ENCODE data around the gene PKHD1. TPM values are rescaled to one million over a fixed set of nuclear protein-coding genes. Genes with fewer than 3 reads are reported as not detected.
"Not testable (repeated sequence)": the region's sequence is repeated elsewhere in the genome, so short reads cannot be mapped to it uniquely, and the experiment has no call there.

Gene PKHD1
- total RNA-seq, 2 donors from 2014 or later, result 0.20 TPM

- DNase-seq, result no peak
- no peaks in the 10 kb centered on the region for H3K9me3 Mint-ChIP-seq
- Histone ChIP-seq H3K36me3 (ENCODE audit: control insufficient read depth, insufficient read depth, low read length) (no peaks in the 10 kb centered on the region), H3K27me3 (ENCODE audit: control insufficient read depth, insufficient read depth, low read length, poor library complexity, severe bottlenecking) (no peaks in the 10 kb centered on the region), H3K9me3 (ENCODE audit: control insufficient read depth, low read length) (no peaks in the 10 kb centered on the region), H3K27ac (ENCODE audit: low read depth, low read length) (no peak overlapping the region), H3K4me1 (ENCODE audit: control insufficient read depth, insufficient read depth, low read length) (peaks cover 4% of the 10 kb centered on the region), H3K4me3 (ENCODE audit: low read length) (no peak overlapping the region), H3K9ac (ENCODE audit: extremely low read depth, low read length, poor library complexity, severe bottlenecking) (no peak overlapping the region)
- peaks cover 11% of the 10 kb centered on the region for H3K4me1 Mint-ChIP-seq
- H3K27ac Mint-ChIP-seq, result no peak overlapping the region
- no peak overlapping the region for H3K4me3 Mint-ChIP-seq
- TF ChIP-seq CTCF (conservative IDR thresholded peaks at IDR 0.05), result no peak
- H3K36me3 Mint-ChIP-seq (ENCODE audit: low read depth), result no peaks in the 10 kb centered on the region
- H3K27me3 Mint-ChIP-seq (ENCODE audit: insufficient read depth), result no peaks in the 10 kb centered on the region
These were observed 135.5 kb downstream of the PKHD1 start for GRCh38 chr6:51951924-51952323.

- no peak for DNase-seq
- TF ChIP-seq CTCF (conservative IDR thresholded peaks at IDR 0.05), result no peak
- Histone ChIP-seq H3K9me3 (ENCODE audit: control insufficient read depth, low read length) (peaks cover 3% of the 10 kb centered on the region), H3K4me1 (ENCODE audit: control insufficient read depth, insufficient read depth, low read length) (peaks cover 4% of the 10 kb centered on the region), H3K9ac (ENCODE audit: extremely low read depth, low read length, poor library complexity, severe bottlenecking) (no peak overlapping the region), H3K27me3 (ENCODE audit: control insufficient read depth, insufficient read depth, low read length, poor library complexity, severe bottlenecking) (no peaks in the 10 kb centered on the region), H3K36me3 (ENCODE audit: control insufficient read depth, insufficient read depth, low read length) (no peaks in the 10 kb centered on the region), H3K27ac (ENCODE audit: low read depth, low read length) (no peak overlapping the region), H3K4me3 (ENCODE audit: low read length) (no peak overlapping the region)
- WGBS, 2 experiments (ENCODE audit: insufficient coverage in 1 of 2, insufficient read length in 1 of 2), result 89 to 90% methylated on average over 3 to 5 of the region's 5 CpGs
- no peak overlapping the region for H3K4me3 Mint-ChIP-seq
- H3K27ac Mint-ChIP-seq, result no peak overlapping the region
- H3K36me3 Mint-ChIP-seq (ENCODE audit: low read depth), result no peaks in the 10 kb centered on the region
- peaks cover 9% of the 10 kb centered on the region for H3K4me1 Mint-ChIP-seq
- H3K27me3 Mint-ChIP-seq (ENCODE audit: insufficient read depth), result no peaks in the 10 kb centered on the region
- H3K9me3 Mint-ChIP-seq, result no peaks in the 10 kb centered on the region
These were observed 137.9 kb downstream of the PKHD1 start for GRCh38 chr6:51949526-51949925.

- Mint-ChIP-seq H3K36me3 (ENCODE audit: low read depth) (peaks cover 21% of the 10 kb centered on the region), H3K9me3 (peaks cover 13% of the 10 kb centered on the region), H3K4me1 (peaks cover 28% of the 10 kb centered on the region), H3K27ac (peak overlapping the region; percentile 2)
- H3K4me1 ChIP-seq (ENCODE audit: control insufficient read depth, insufficient read depth, low read length); H3K4me3 Mint-ChIP-seq; H3K27me3 Mint-ChIP-seq (ENCODE audit: insufficient read depth); H3K27ac ChIP-seq (ENCODE audit: low read depth, low read length); H3K36me3 ChIP-seq (ENCODE audit: control insufficient read depth, insufficient read depth, low read length); H3K4me3 ChIP-seq (ENCODE audit: low read length); H3K27me3 ChIP-seq (ENCODE audit: control insufficient read depth, insufficient read depth, low read length, poor library complexity, severe bottlenecking); H3K9ac ChIP-seq (ENCODE audit: extremely low read depth, low read length, poor library complexity, severe bottlenecking): not testable (repeated sequence)
- H3K9me3 ChIP-seq (ENCODE audit: control insufficient read depth, low read length), result peaks cover 19% of the 10 kb centered on the region
- 50 to 53% methylated on average over 2 of the region's 2 CpGs for WGBS, 2 experiments (ENCODE audit: insufficient coverage in 1 of 2, insufficient read length in 1 of 2)
- peak; percentile 56 for DNase-seq
These were observed 147.7 kb downstream of the PKHD1 start for GRCh38 chr6:51939695-51940094.
